ENCODE measurements around the gene NHLRC2.

NHLRC2 gene

GRCh38 chr10:113890769-113891168 lies 36.3 kb downstream of the NHLRC2 start:
- Histone ChIP-seq H3K9ac (ENCODE audit: low read length) (no peak overlapping the region), H2AFZ (ENCODE audit: low read length) (no peak overlapping the region), H3F3A (ENCODE audit: insufficient read depth, low read length) (no peaks in the 10 kb centered on the region), H3K36me3 (ENCODE audit: insufficient read depth, low read length) (peaks cover 49% of the 10 kb centered on the region), H3K79me2 (ENCODE audit: insufficient read depth, low read length) (no peaks in the 10 kb centered on the region), H3K27ac (ENCODE audit: low read depth, low read length, poor library complexity, severe bottlenecking) (no peak overlapping the region), H3K4me3 (ENCODE audit: low read depth, low read length, poor library complexity, severe bottlenecking) (no peak overlapping the region), H3K4me1 (ENCODE audit: insufficient read depth, low read length, severe bottlenecking) (no peaks in the 10 kb centered on the region), H3K9me3 (ENCODE audit: low read length) (peaks cover 5% of the 10 kb centered on the region; the same call in 1 of the 2 replicates), H3K27me3 (ENCODE audit: insufficient read depth, low read length) (no peaks in the 10 kb centered on the region), H4K20me1 (ENCODE audit: insufficient read depth, low read length) (no peaks in the 10 kb centered on the region), H3K9me2 (ENCODE audit: low read depth, low read length) (no peaks in the 10 kb centered on the region), H3K4me2 (ENCODE audit: low read length) (no peak overlapping the region)
- TF ChIP-seq EZH2 (IDR thresholded peaks at IDR 0.05; ENCODE audit: borderline replicate concordance, low read length) (no peak), CTCF (IDR thresholded peaks at IDR 0.05; ENCODE audit: low read length) (no peak)

GRCh38 chr10:113891476-113891875 lies 37.0 kb downstream of the NHLRC2 start:
- Histone ChIP-seq H3F3A (ENCODE audit: insufficient read depth, low read length) (no peaks in the 10 kb centered on the region), H3K27ac (ENCODE audit: low read depth, low read length, poor library complexity, severe bottlenecking) (no peak overlapping the region), H3K79me2 (ENCODE audit: insufficient read depth, low read length) (no peaks in the 10 kb centered on the region), H3K27me3 (ENCODE audit: insufficient read depth, low read length) (no peaks in the 10 kb centered on the region), H3K36me3 (ENCODE audit: insufficient read depth, low read length) (peaks cover 42% of the 10 kb centered on the region), H3K4me3 (ENCODE audit: low read depth, low read length, poor library complexity, severe bottlenecking) (no peak overlapping the region), H3K9ac (ENCODE audit: low read length) (no peak overlapping the region), H3K9me3 (ENCODE audit: low read length) (peaks cover 5% of the 10 kb centered on the region; the same call in 1 of the 2 replicates), H3K4me2 (ENCODE audit: low read length) (no peak overlapping the region), H4K20me1 (ENCODE audit: insufficient read depth, low read length) (no peaks in the 10 kb centered on the region), H2AFZ (ENCODE audit: low read length) (no peak overlapping the region), H3K9me2 (ENCODE audit: low read depth, low read length) (no peaks in the 10 kb centered on the region), H3K4me1 (ENCODE audit: insufficient read depth, low read length, severe bottlenecking) (no peaks in the 10 kb centered on the region)
- TF ChIP-seq EZH2 (IDR thresholded peaks at IDR 0.05; ENCODE audit: borderline replicate concordance, low read length) (no peak), CTCF (IDR thresholded peaks at IDR 0.05; ENCODE audit: low read length) (no peak)

- H3K9me3 ChIP-seq (ENCODE audit: low read length), result peaks cover 5% of the 10 kb centered on the region; the same call in 1 of the 2 replicates
- no peak overlapping the region for H3K9ac ChIP-seq (ENCODE audit: low read length)
- no peaks in the 10 kb centered on the region for H3K79me2 ChIP-seq (ENCODE audit: insufficient read depth, low read length)
- H3K4me3 ChIP-seq (ENCODE audit: low read depth, low read length, poor library complexity, severe bottlenecking), result no peak overlapping the region
- H3K4me2 ChIP-seq (ENCODE audit: low read length), result no peak overlapping the region
- peaks cover 40% of the 10 kb centered on the region for H3K36me3 ChIP-seq (ENCODE audit: insufficient read depth, low read length)
- H3K27me3 ChIP-seq (ENCODE audit: insufficient read depth, low read length), result no peaks in the 10 kb centered on the region
- H3K27ac ChIP-seq (ENCODE audit: low read depth, low read length, poor library complexity, severe bottlenecking), result no peak overlapping the region
- H4K20me1 ChIP-seq (ENCODE audit: insufficient read depth, low read length), result no peaks in the 10 kb centered on the region
- no peak overlapping the region for H2AFZ ChIP-seq (ENCODE audit: low read length)
- TF ChIP-seq CTCF (IDR thresholded peaks at IDR 0.05; ENCODE audit: low read length) (no peak), EZH2 (IDR thresholded peaks at IDR 0.05; ENCODE audit: borderline replicate concordance, low read length) (no peak)
- H3K9me2 ChIP-seq (ENCODE audit: low read depth, low read length), result no peaks in the 10 kb centered on the region
- H3F3A ChIP-seq (ENCODE audit: insufficient read depth, low read length), result no peaks in the 10 kb centered on the region
- no peaks in the 10 kb centered on the region for H3K4me1 ChIP-seq (ENCODE audit: insufficient read depth, low read length, severe bottlenecking)
These were observed 39.1 kb downstream of the NHLRC2 start for GRCh38 chr10:113893570-113893969.
